AG04449 (cell line): ENCODE results near the gene PVALEF.

Experiments used
- CTCF ChIA-PET: fragments of 350-600 bp; formaldehyde crosslinking; extraction: SDS; loops from one replicate; lab custom pipeline; 2021; ENCODE audit warnings: antibody characterized with exemption; lab: Yijun Ruan, JAX
- POLR2A ChIA-PET: fragments of 400-600, 350-600 bp; formaldehyde crosslinking; extraction: SDS; loops from one replicate; lab custom pipeline; 2020; ENCODE audit warnings: antibody characterized with exemption, inconsistent platforms; lab: Yijun Ruan, JAX
- DNase-seq: peaks from one replicate; pipeline ENCODE4 v3.0.0-alpha.2; 2010; ENCODE audit warnings: low read depth, low spot score
- H3K4me3 ChIP-seq: 2 replicates; pipeline ENCODE4 v1.5.1; 2011; ENCODE audit warnings: low read depth, mild to moderate bottlenecking, control low read depth, low read length
- TF ChIP-seq, protein P1 (sequence below): IDR thresholded peaks from one replicate; pipeline ENCODE4 v1.5.1; 2011; ENCODE audit warnings: mild to moderate bottlenecking, moderate library complexity, low read length, control low read depth, inconsistent platforms; ENCODE audit not compliant: insufficient read depth; ENCODE audit errors: missing control alignments

The PVALEF gene

DNA sequence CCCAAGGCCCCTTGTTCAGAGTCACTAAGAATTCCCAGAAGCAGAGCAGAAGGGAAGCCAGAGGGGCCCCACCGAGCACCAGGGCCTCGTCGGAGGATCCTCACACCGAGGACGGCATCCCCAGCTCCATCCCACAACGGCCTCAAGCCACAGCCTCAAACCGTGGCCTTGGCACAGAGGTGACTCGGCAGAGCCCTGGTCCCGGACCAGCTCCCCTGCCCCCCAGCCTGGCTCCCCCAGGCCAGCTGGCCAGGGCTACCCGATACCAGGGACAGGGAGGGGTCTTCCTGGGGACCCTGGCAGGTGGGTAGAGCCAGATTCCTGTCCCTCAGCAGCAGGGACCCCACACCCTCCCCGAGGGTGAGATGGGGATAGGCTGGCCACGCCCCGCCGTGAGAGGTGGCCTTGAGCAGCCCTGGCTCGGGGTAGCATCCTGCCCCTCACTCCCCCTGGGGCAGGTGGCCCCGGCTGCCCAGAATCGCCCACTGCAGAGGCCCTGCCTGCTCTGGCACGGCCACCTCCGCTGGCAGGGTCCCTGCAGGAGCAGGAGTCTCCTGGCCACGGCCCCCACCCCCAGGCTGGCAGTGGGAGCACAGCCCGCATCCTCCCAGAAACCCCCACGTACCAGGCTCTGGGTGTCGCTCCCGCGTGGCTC lies 5.6 kb upstream of the PVALEF start:
- TF ChIP-seq, protein P1, sequence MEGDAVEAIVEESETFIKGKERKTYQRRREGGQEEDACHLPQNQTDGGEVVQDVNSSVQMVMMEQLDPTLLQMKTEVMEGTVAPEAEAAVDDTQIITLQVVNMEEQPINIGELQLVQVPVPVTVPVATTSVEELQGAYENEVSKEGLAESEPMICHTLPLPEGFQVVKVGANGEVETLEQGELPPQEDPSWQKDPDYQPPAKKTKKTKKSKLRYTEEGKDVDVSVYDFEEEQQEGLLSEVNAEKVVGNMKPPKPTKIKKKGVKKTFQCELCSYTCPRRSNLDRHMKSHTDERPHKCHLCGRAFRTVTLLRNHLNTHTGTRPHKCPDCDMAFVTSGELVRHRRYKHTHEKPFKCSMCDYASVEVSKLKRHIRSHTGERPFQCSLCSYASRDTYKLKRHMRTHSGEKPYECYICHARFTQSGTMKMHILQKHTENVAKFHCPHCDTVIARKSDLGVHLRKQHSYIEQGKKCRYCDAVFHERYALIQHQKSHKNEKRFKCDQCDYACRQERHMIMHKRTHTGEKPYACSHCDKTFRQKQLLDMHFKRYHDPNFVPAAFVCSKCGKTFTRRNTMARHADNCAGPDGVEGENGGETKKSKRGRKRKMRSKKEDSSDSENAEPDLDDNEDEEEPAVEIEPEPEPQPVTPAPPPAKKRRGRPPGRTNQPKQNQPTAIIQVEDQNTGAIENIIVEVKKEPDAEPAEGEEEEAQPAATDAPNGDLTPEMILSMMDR = no peak
- CTCF ChIA-PET = no interaction called here
- H3K4me3 ChIP-seq = no peak overlapping the region
- DNase-seq = no peak
- POLR2A ChIA-PET = interaction anchor here (0.7 kb wide), 1 partner anchor 72 kb away, joined by 3 read pairs; no protein-coding TSS in a partner anchor

DNA sequence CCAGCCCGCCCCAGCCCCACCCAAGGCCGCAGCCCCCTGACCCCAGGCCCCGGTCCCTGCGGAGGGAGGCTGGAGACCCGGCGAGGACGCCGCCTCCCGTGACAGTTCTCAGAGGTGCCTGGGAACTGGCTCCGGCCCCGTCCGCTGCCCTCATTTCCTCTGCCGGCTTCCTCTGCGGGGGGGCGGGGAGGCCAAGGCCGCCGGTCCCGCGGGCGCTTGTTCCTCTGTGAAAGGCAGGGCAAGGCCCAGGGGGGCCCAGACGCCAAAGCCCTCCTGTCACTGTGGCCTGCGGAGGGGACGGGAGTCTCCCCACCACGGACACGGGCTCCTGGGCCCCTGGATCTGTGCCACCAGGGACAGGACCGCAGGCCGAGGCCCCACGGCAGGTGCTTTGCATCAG lies 5.0 kb upstream of the PVALEF start:
- ChIA-PET POLR2A (no interaction called here), CTCF (no interaction called here)
- TF ChIP-seq, protein P1 = no peak
- no peak overlapping the region for H3K4me3 ChIP-seq
- DNase-seq = no peak

DNA sequence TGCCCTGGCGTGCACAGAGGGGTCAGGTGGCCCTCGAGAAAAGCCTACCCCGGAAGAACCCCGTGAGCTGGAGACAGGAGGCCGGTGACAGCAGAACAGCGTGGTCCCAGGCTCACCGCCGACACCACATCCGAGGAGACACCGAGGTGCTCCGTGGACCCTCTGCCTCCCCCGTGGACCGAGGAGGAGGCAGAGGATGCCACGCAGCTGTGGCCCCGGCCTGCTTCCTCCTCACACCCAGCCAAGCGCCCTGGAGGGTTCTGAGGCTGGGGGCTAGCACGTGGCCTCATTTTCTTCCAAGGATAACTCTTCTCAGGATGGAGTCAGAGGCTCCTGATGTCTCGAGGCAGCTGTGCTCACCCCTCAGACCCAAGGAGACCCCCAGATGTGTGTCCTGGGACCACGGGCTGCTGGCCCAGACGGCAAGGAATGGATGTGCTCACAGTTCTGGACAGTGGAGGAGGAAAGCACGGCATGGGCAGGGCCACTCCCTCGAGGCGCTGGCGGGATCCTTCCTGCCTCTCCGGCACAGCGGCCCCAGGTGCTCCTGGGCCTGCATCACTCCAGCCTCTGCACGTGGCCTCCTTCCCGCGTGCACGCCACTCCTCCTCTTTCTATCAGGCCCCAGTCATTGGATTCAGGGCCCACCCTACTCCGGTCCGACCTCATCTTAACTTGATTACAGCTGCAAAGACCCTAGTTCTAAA lies 4.4 kb upstream of the PVALEF start:
- ChIA-PET CTCF (no interaction called here), POLR2A (no interaction called here)
- no peak overlapping the region for H3K4me3 ChIP-seq
- DNase-seq = no peak
- TF ChIP-seq, protein P1 = no peak

DNA sequence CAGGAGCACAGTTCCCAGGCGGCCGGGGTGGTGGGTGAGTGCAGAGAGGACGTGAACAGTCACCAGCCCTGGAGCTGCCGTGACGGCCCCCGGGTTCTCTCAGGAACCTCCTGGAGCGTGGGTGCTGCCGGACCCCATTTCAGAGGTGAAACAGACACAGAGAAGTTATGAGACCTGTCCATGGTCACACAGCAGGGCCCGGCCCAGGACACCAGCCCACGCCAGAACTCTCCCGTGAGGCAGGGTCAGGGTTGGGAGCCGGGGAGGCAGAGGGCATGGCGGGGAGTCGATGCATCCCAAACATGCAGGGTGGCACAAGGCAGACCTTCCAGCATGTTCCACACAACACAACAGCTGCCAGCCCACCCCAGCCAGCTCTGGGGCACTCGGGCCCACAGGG lies 3.8 kb upstream of the PVALEF start:
- TF ChIP-seq, protein P1 = no peak
- H3K4me3 ChIP-seq = no peak overlapping the region
- no peak for DNase-seq
- ChIA-PET CTCF (no interaction called here), POLR2A (no interaction called here)

DNA sequence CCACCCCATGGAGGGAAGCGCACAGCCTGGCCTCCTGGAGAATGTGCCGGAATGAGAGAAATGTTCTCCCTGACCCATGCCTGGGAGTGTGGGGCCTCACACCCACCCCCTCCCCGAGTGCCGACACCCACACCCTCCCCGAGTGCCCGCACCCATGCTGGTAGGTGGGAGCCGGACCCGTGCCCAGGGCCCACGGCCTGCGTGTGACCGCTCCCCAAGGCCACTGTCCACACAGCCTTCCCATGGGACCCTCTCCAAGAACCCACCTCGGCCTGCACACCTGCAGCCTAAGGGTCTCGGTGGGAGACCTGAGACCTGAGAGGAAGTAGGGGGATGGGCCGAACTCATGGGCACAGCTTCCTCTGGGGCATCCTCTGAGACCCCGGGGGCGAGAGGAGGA lies 3.3 kb upstream of the PVALEF start:
- CTCF ChIA-PET = no interaction called here
- no peak overlapping the region for H3K4me3 ChIP-seq
- TF ChIP-seq, protein P1 = no peak
- POLR2A ChIA-PET = no interaction called here
- DNase-seq = no peak

DNA sequence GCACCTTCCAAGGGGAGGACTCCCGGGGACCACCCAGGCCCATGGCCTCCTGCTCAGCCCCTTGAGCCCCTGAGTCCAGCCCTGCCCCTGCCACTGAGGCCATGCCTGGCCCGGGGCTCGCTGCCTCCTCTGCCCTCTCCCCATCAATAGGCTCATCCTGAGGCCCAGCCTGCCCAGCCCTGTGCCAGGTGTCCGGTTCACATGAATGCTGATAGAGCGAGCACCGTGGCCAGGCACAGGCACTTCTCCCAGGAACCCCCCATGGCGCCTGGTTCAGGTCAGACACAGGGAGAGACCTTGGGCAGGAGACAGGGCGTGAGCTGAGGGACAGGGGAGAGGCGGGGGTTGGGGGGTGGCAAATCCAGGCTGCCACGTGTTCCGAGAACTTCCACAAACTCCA lies 2.8 kb upstream of the PVALEF start:
- no peak overlapping the region for H3K4me3 ChIP-seq
- DNase-seq = no peak
- ChIA-PET POLR2A (no interaction called here), CTCF (no interaction called here)
- TF ChIP-seq, protein P1 = no peak
